HG02798 (cell line): ENCODE measurements around the gene RASL10A.

Source experiments
- ATAC-seq: cut with Tn5 transposase; IDR thresholded peaks from one replicate; pipeline ENCODE4 v1.9.1; 2021; ENCODE audit warnings: mild to moderate bottlenecking; ENCODE audit not compliant: unreplicated experiment, poor library complexity

Gene RASL10A

GRCh38 chr22:29339381-29340235 is 24.1 kb upstream of the RASL10A start:
- ATAC-seq = no peak

GRCh38 chr22:29338398-29338797 is 22.9 kb upstream of the RASL10A start:
- no peak for ATAC-seq

GRCh38 chr22:29337631-29338284 is 22.3 kb upstream of the RASL10A start:
- ATAC-seq = no peak

GRCh38 chr22:29336751-29337490 is 21.4 kb upstream of the RASL10A start:
- no peak for ATAC-seq

GRCh38 chr22:29335656-29336055 is 20.2 kb upstream of the RASL10A start:
- no peak for ATAC-seq

GRCh38 chr22:29334696-29335344 is 19.3 kb upstream of the RASL10A start:
- ATAC-seq = no peak

GRCh38 chr22:29334148-29334547 is 18.7 kb upstream of the RASL10A start:
- ATAC-seq = no peak

- no peak for ATAC-seq
Observed at GRCh38 chr22:29332886-29333496, 17.5 kb upstream of the RASL10A start.

- ATAC-seq = no peak
Observed at GRCh38 chr22:29331658-29332300, 16.3 kb upstream of the RASL10A start.

GRCh38 chr22:29331213-29331612 is 15.7 kb upstream of the RASL10A start:
- ATAC-seq = no peak

- no peak for ATAC-seq
Observed at GRCh38 chr22:29330753-29331152, 15.3 kb upstream of the RASL10A start.

- no peak for ATAC-seq
Observed at GRCh38 chr22:29330291-29330690, 14.8 kb upstream of the RASL10A start.

GRCh38 chr22:29329581-29329980 is 14.1 kb upstream of the RASL10A start:
- no peak for ATAC-seq

GRCh38 chr22:29328566-29329500 is 13.3 kb upstream of the RASL10A start:
- no peak for ATAC-seq

GRCh38 chr22:29328055-29328454 is 12.6 kb upstream of the RASL10A start:
- ATAC-seq = no peak

GRCh38 chr22:29327089-29327764 is 11.7 kb upstream of the RASL10A start:
- ATAC-seq = no peak

GRCh38 chr22:29326481-29326880 is 11.0 kb upstream of the RASL10A start:
- no peak for ATAC-seq

GRCh38 chr22:29325785-29326315 is 10.4 kb upstream of the RASL10A start:
- ATAC-seq = no peak
